A549 (cell line): ENCODE measurements around the gene PTPRN2. TPM values are rescaled to one million over a fixed set of nuclear protein-coding genes. Genes with fewer than 3 reads are reported as not detected.

Experiments
- ATAC-seq, 2 experiments: fragments of 200-7000 bp in 1 of 2; fragments of >200 bp in 1 of 2; cut with Nextera tagmentation in 1 of 2; cut with Tn5 transposase in 1 of 2; 3 replicates each; pipeline versions ENCODE4 v1.8.0 to v1.9.1; 2018 to 2020; ENCODE audit warnings: mild to moderate bottlenecking in 1 of 2, moderate library complexity in 1 of 2
- CTCF ChIA-PET: fragments of 300-600 bp; sonication (Branson Sonifier 250); formaldehyde crosslinking; extraction: SDS; loops from one replicate; lab custom pipeline; 2021; ENCODE audit warnings: antibody characterized with exemption, inconsistent platforms; lab: Yijun Ruan, JAX
- POLR2A ChIA-PET: fragments of 350-600 bp; formaldehyde crosslinking; extraction: SDS; loops from one replicate; lab custom pipeline; 2021; ENCODE audit warnings: antibody characterized with exemption, inconsistent platforms; lab: Yijun Ruan, JAX
- DNase-seq, 2 experiments: peaks; one replicate each; pipeline versions ENCODE4 v3.0.0 to v3.0.0-alpha.2; 2011 to 2016; ENCODE audit warnings: low read depth in 1 of 2, low spot score in 1 of 2
- FAIRE-seq: peaks from 2 replicates; lab custom pipeline; 2011; peaks lifted over from hg19 to GRCh38; lab: Jason Lieb, UNC
- H3K27ac ChIP-seq, 2 experiments: fragments of >200 bp; sonication (Bioruptor Twin); formaldehyde crosslinking; 3 replicates each; pipeline ENCODE4 v1.5.1; 2016 to 2017
- H3K4me1 ChIP-seq: fragments of >200 bp; sonication (Bioruptor Twin); formaldehyde crosslinking; 3 replicates; pipeline ENCODE4 v1.6.1; 2016
- H3K4me2 ChIP-seq: fragments of >200 bp; sonication (Bioruptor Twin); formaldehyde crosslinking; 3 replicates; pipeline ENCODE4 v1.6.1; 2016
- H3K4me3 ChIP-seq: fragments of >200 bp; sonication (Bioruptor Twin); formaldehyde crosslinking; 3 replicates; pipeline ENCODE4 v1.5.1; 2016
- H3K9me3 ChIP-seq: fragments of >200 bp; sonication (Bioruptor Twin); formaldehyde crosslinking; 3 replicates; pipeline ENCODE4 v1.6.1; 2016
- BHLHE40 ChIP-seq: IDR thresholded peaks from 2 replicates; pipeline ENCODE4 v1.6.1; 2012; ENCODE audit warnings: low read depth, low read length, inconsistent platforms
- CBX2 ChIP-seq: fragments of 200-600 bp; sonication (generic); IDR thresholded peaks from 2 replicates; pipeline ENCODE4 v1.6.1; 2016; ENCODE audit warnings: low read depth, mild to moderate bottlenecking, borderline replicate concordance
- CBX8 ChIP-seq: fragments of 200-600 bp; sonication (generic); IDR thresholded peaks from 2 replicates; pipeline ENCODE4 v1.6.1; 2016
- CHD4 ChIP-seq: fragments of 200-600 bp; sonication (generic); IDR thresholded peaks from 2 replicates; pipeline ENCODE4 v1.6.1; 2016; ENCODE audit warnings: antibody characterized with exemption, mild to moderate bottlenecking, borderline replicate concordance
- EHF ChIP-seq: fragments of 250-450 bp; sonication (Bioruptor Pico); IDR thresholded peaks from 2 replicates; pipeline ENCODE4 v1.5.0; 2020; ENCODE audit warnings: mild to moderate bottlenecking
- EP300 ChIP-seq, 2 experiments: fragments of >200 bp; sonication (Bioruptor Twin); formaldehyde crosslinking; IDR thresholded peaks; 2 replicates in 1 of 2; 3 replicates in 1 of 2; pipeline ENCODE4 v1.6.1; 2016 to 2017
- FOSB ChIP-seq: fragments of 250-450 bp; sonication (Bioruptor Pico); IDR thresholded peaks from 2 replicates; pipeline ENCODE4 v1.5.0; 2020; ENCODE audit warnings: mild to moderate bottlenecking, moderate library complexity
- FOXS1 ChIP-seq: fragments of 250-450 bp; sonication (Bioruptor Pico); IDR thresholded peaks from 2 replicates; pipeline ENCODE4 v1.5.0; 2020; ENCODE audit warnings: mild to moderate bottlenecking, moderate library complexity
- HDAC2 ChIP-seq: fragments of 200-600 bp; sonication (generic); IDR thresholded peaks from 2 replicates; pipeline ENCODE4 v1.6.1; 2016
- KDM1A ChIP-seq: fragments of 200-600 bp; sonication (generic); IDR thresholded peaks from 2 replicates; pipeline ENCODE4 v1.6.1; 2016; ENCODE audit warnings: low read depth, mild to moderate bottlenecking
- MYC ChIP-seq: IDR thresholded peaks from 2 replicates; pipeline ENCODE4 v1.6.1; 2012; ENCODE audit warnings: mild to moderate bottlenecking, inconsistent platforms, low read length, improper control_type of control experiment, borderline replicate concordance
- NFE2L2 ChIP-seq: fragments of 150-350 bp; conservative IDR thresholded peaks from 2 replicates; pipeline ENCODE4 v1.6.1; 2014; ENCODE audit warnings: low read length
- NPAS2 ChIP-seq: fragments of 250-450 bp; sonication (Bioruptor Pico); IDR thresholded peaks from 2 replicates; pipeline ENCODE4 v1.8.0; 2022; ENCODE audit warnings: mild to moderate bottlenecking, moderate library complexity, borderline replicate concordance
- NR3C1 ChIP-seq: fragments of >200 bp; sonication (Bioruptor Twin); formaldehyde crosslinking; IDR thresholded peaks from 3 replicates; pipeline ENCODE4 v1.6.1; 2017
- PHF8 ChIP-seq: fragments of 200-600 bp; sonication (generic); IDR thresholded peaks from 2 replicates; pipeline ENCODE4 v1.6.1; 2016; ENCODE audit warnings: low read depth, mild to moderate bottlenecking, antibody characterized with exemption, moderate library complexity, borderline replicate concordance
- POLR2A ChIP-seq: IDR thresholded peaks from 2 replicates; pipeline ENCODE4 v1.6.1; 2012; ENCODE audit warnings: mild to moderate bottlenecking, low read length
- RARB ChIP-seq: fragments of 250-450 bp; sonication (Bioruptor Pico); IDR thresholded peaks from 2 replicates; pipeline ENCODE4 v1.8.0; 2021; ENCODE audit warnings: mild to moderate bottlenecking, moderate library complexity
- RCOR1 ChIP-seq: fragments of 150-350 bp; IDR thresholded peaks from 2 replicates; pipeline ENCODE4 v1.6.1; 2014; ENCODE audit warnings: antibody characterized with exemption, low read length, low read depth
- RFX5 ChIP-seq: fragments of 450-650 bp; IDR thresholded peaks from 2 replicates; pipeline ENCODE4 v1.7.1; 2014; ENCODE audit warnings: antibody characterized with exemption, mild to moderate bottlenecking, moderate library complexity
- SMC3 ChIP-seq: fragments of >200 bp; sonication (Bioruptor Twin); formaldehyde crosslinking; IDR thresholded peaks from 3 replicates; pipeline ENCODE4 v1.6.1; 2018; ENCODE audit warnings: inconsistent platforms
- SREBF2 ChIP-seq: fragments of 450-650 bp; IDR thresholded peaks from 2 replicates; pipeline ENCODE4 v1.6.1; 2014; ENCODE audit warnings: mild to moderate bottlenecking, moderate library complexity
- TFCP2L1 ChIP-seq: fragments of 250-450 bp; sonication (Bioruptor Pico); IDR thresholded peaks from 2 replicates; pipeline ENCODE4 v1.5.0; 2021; ENCODE audit warnings: mild to moderate bottlenecking
- ZC3H11A ChIP-seq: fragments of 450-650 bp; IDR thresholded peaks from 2 replicates; pipeline ENCODE4 v1.6.1; 2014; ENCODE audit warnings: antibody characterized with exemption, mild to moderate bottlenecking
- ZSCAN20 ChIP-seq: fragments of 250-450 bp; sonication (Bioruptor Pico); IDR thresholded peaks from 2 replicates; pipeline ENCODE4 v1.8.0; 2022; ENCODE audit warnings: mild to moderate bottlenecking, moderate library complexity
- WGBS: methylation state at CpG from one replicate; pipeline ENCODE4 v1.1.6; 2017; ENCODE audit errors: missing lambda C conversion rate; 5-methylcytosine and 5-hydroxymethylcytosine counted together
- polyA plus RNA-seq, 4 experiments: library from polyadenylated mRNA; depleted of rRNA in 3 of 4; stranded (reverse); fragments of >200 nt; fragmentation: RNase III in 1 of 4; extraction: RNeasy Plus Mini Kit Qiagen cat#74134 plus additional on column Dnase treatment in 1 of 4; gene quantifications; 2 replicates in 3 of 4; 3 replicates in 1 of 4; pipeline ENCODE4 v1.2.3, GENCODE V29; 2011 to 2017
- TF ChIP-seq, protein P1 (sequence below): IDR thresholded peaks from 2 replicates; pipeline ENCODE4 v1.6.1; 2012; ENCODE audit warnings: low read depth, borderline replicate concordance
- TF ChIP-seq, protein P2 (sequence below): fragments of 450-650 bp; IDR thresholded peaks from 2 replicates; pipeline ENCODE4 v1.6.1; 2014; ENCODE audit warnings: antibody characterized with exemption
- TF ChIP-seq, protein P3 (sequence below): fragments of 250-450 bp; sonication (Bioruptor Pico); IDR thresholded peaks from 2 replicates; pipeline ENCODE4 v1.5.0; 2020; ENCODE audit warnings: low read depth, mild to moderate bottlenecking, moderate library complexity
- TF ChIP-seq, protein P4 (sequence below): fragments of 200-600 bp; sonication (generic); IDR thresholded peaks from 2 replicates; pipeline ENCODE4 v1.6.1; 2016; ENCODE audit warnings: antibody characterized with exemption, mild to moderate bottlenecking, moderate library complexity

Gene PTPRN2
- polyA plus RNA-seq, 2 of the 4 experiments (the other 2 are of a cell fraction) = 0.41 to 1.2 TPM

DNA sequence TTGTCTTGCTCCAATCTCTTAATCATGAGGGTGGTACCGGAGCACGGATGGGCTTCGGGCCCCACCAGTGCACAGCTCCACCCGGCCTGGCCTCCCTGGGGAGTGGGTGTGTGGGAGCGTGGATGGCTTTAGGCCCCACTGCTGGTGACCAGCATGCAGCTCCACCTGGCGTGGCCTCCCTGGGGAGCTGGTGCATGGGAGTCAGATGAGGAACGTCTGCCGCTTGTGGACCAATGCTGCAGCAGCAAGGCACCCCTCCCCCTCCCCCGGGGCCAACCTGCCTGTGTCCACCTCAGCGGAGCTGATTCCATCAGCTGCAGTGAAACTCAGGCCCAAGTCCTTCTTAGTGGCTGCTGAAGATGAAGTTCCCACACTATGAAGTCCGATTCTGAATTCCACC is 511.4 kb downstream of the PTPRN2 start:
- Histone ChIP-seq H3K4me1 (no peaks in the 10 kb centered on the region), H3K27ac (no peak overlapping the region), H3K4me3 (no peak overlapping the region), H3K4me2 (no peak overlapping the region), H3K9me3 (0 out of 3 replicates have a peak, but pooled peaks cover 3% of the 10 kb centered on the region)
- CTCF ChIA-PET = no interaction called here
- POLR2A ChIA-PET = no interaction called here
- no peak for DNase-seq
- TF ChIP-seq RARB (CRISPR knock-in tag) (no peak), HDAC2 (no peak), CHD4 (no peak), BHLHE40 (no peak), NFE2L2 (no peak), FOSB (CRISPR knock-in tag) (no peak), TFCP2L1 (no peak), SMC3 (no peak), RFX5 (no peak), PHF8 (no peak), ZSCAN20 (CRISPR knock-in tag) (no peak), CBX2 (no peak)
- TF ChIP-seq, protein P1, sequence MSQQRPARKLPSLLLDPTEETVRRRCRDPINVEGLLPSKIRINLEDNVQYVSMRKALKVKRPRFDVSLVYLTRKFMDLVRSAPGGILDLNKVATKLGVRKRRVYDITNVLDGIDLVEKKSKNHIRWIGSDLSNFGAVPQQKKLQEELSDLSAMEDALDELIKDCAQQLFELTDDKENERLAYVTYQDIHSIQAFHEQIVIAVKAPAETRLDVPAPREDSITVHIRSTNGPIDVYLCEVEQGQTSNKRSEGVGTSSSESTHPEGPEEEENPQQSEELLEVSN = no peak
- TF ChIP-seq, protein P2, sequence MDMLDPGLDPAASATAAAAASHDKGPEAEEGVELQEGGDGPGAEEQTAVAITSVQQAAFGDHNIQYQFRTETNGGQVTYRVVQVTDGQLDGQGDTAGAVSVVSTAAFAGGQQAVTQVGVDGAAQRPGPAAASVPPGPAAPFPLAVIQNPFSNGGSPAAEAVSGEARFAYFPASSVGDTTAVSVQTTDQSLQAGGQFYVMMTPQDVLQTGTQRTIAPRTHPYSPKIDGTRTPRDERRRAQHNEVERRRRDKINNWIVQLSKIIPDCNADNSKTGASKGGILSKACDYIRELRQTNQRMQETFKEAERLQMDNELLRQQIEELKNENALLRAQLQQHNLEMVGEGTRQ = no peak
- no peak for ATAC-seq
- FAIRE-seq = no peak
- 40% methylated on average over 8 of the region's 11 CpGs for WGBS

DNA sequence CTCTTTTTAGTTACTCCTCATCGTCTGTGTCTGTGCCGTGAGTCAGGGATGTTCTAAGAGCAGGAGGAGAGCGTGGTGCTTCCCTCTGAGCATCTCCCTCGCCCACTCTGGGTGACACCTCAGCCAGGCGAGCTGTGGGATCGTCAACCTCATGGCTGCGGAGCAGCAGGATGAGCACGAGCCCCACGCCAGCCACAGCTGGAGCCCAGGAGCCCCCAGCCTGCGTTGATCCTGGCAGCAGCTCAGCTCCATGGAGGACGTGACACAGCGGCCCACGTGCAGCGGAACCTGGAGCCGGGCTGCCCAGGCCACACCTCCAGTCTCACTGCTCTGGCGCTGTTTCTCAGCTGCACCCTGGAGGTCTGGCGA is 512.0 kb downstream of the PTPRN2 start:
- no peak overlapping the region for H3K27ac ChIP-seq
- FAIRE-seq (no peak), DNase-seq (no peak), ATAC-seq (no peak)
- no peak overlapping the region for H3K4me2 ChIP-seq
- 0 out of 3 replicates have a peak, but pooled peaks cover 3% of the 10 kb centered on the region for H3K9me3 ChIP-seq
- TF ChIP-seq FOSB (CRISPR knock-in tag) (no peak), MYC (no peak), ZSCAN20 (CRISPR knock-in tag) (no peak), KDM1A (no peak), NPAS2 (CRISPR knock-in tag) (no peak), BHLHE40 (no peak), FOXS1 (CRISPR knock-in tag) (no peak), EHF (CRISPR knock-in tag) (no peak), ZC3H11A (no peak), RCOR1 (no peak), CBX8 (no peak), NR3C1 (no peak), EP300 (IDR thresholded peaks at IDR 0.05) (no peak), SREBF2 (no peak), POLR2A (no peak), CBX2 (no peak)
- TF ChIP-seq, protein P3, sequence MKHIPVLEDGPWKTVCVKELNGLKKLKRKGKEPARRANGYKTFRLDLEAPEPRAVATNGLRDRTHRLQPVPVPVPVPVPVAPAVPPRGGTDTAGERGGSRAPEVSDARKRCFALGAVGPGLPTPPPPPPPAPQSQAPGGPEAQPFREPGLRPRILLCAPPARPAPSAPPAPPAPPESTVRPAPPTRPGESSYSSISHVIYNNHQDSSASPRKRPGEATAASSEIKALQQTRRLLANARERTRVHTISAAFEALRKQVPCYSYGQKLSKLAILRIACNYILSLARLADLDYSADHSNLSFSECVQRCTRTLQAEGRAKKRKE (CRISPR knock-in tag) = no peak
- TF ChIP-seq, protein P4, sequence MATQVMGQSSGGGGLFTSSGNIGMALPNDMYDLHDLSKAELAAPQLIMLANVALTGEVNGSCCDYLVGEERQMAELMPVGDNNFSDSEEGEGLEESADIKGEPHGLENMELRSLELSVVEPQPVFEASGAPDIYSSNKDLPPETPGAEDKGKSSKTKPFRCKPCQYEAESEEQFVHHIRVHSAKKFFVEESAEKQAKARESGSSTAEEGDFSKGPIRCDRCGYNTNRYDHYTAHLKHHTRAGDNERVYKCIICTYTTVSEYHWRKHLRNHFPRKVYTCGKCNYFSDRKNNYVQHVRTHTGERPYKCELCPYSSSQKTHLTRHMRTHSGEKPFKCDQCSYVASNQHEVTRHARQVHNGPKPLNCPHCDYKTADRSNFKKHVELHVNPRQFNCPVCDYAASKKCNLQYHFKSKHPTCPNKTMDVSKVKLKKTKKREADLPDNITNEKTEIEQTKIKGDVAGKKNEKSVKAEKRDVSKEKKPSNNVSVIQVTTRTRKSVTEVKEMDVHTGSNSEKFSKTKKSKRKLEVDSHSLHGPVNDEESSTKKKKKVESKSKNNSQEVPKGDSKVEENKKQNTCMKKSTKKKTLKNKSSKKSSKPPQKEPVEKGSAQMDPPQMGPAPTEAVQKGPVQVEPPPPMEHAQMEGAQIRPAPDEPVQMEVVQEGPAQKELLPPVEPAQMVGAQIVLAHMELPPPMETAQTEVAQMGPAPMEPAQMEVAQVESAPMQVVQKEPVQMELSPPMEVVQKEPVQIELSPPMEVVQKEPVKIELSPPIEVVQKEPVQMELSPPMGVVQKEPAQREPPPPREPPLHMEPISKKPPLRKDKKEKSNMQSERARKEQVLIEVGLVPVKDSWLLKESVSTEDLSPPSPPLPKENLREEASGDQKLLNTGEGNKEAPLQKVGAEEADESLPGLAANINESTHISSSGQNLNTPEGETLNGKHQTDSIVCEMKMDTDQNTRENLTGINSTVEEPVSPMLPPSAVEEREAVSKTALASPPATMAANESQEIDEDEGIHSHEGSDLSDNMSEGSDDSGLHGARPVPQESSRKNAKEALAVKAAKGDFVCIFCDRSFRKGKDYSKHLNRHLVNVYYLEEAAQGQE = no peak
- H3K4me3 ChIP-seq = no peak overlapping the region
- H3K4me1 ChIP-seq = no peaks in the 10 kb centered on the region
- ChIA-PET POLR2A (no interaction called here), CTCF (no interaction called here)
- WGBS = 54% methylated on average over 9 of the region's 17 CpGs
